Measurements from ENCODE around the gene XRCC6.
"Not testable (repeated sequence)": the region's sequence is repeated elsewhere in the genome, so short reads cannot be mapped to it uniquely, and the experiment has no call there.

Gene XRCC6

DNA sequence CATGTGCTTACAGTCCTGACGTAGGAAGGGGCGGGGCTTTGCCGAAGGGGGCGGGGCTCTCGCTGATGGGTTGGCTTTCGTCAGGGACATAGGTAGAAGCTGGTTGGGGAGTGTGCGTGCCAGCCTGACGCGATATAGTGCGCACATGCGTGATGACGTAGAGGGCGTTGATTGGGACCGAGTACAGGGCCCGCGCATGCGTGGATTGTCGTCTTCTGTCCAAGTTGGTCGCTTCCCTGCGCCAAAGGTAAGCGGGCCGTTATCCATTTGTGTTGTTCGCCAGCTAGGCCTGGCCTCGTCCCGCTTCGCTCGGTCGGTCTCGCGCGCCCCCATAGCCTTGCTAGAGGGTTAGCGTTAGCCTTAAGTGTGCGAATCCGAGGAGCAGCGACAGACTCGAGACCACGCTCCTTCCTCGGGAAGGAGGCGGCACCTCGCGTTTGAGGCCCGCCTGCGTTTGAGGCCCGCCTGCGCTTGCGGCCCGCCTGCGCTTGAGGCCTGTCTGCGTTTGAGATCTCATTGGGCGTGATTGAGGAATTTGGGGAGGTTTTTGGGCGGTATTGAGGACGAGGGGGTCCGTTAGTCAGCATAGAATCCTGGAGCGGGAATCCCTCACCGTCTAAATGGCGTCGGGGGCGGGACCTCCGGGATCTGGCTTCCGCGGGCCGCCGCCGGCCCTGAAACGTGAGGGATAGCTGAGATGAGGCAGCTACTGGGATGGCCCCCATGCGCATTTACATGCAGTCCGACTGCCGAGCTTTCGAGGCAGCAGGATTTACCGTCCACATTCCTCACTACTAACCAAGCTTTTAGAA, at the start of gene XRCC6:
Gene XRCC6 (plus strand): TSS at position 197 of the 812 bp plus-strand sequence. CDS start 710 bp downstream, outside the sequence.
- peak; percentile 100 for DNase-seq (ENCODE audit: low read depth in 2 of 2)

DNA sequence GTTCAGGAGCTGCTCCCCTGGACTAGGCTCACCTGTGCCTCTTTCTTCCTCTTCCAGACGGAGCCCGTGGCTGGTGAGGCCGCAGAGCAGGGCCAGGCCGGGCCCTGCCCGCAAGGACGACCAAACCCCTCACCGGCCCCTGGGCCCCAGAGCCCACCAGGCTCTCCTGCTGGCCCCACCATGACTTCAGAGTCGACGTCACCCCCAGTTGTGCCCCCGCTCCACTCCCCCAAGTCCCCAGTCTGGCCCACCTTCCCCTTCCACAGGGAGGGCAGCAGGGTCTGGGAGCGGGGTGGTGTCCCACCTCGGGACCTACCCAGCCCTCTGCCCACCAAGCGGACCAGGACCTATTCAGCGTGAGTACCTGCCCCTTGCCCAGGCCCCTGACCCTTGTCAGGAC, 49.3 kb upstream of the XRCC6 start:
- DNase-seq (ENCODE audit: low read depth in 2 of 2), result no peak

DNA sequence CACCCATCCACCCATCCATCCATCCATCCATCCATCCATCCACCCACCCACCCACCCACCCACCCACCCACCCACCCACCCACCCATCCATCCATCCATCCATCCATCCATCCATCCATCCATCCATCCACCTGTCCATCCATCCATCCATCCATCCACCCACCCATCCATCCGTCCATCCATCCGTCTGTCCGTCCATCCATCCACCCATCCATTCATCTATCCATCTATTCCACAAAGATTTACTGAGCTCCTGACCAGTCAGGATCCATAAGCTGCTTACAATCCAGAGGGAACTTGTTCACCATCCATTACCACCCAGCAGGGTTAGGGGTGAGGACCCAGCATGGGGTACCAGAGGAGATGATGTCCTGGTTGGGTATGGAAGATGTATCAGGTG, 48.8 kb upstream of the XRCC6 start:
- not testable (repeated sequence) for DNase-seq (ENCODE audit: low read depth in 2 of 2)

DNA sequence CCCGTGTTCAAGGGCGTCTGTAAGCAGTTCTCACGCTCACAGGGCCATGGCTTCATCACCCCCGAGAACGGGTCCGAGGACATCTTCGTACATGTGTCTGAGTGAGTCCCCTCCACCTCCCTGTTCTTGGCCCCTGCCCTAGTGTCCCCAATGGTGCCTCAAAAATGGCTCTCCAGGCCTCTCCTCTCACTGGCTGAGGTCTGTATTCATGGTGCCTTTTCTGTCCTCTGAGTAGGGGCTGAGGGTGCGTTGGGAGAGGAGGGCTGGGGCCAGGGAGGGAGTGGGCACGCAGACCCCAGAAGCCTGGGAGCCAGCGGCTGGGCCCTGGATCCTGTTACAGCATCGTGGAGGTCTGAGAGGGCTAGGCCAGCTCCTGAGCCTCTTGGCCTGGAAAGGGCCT, 47.4 kb upstream of the XRCC6 start:
- no peak for DNase-seq (ENCODE audit: low read depth in 2 of 2)

DNA sequence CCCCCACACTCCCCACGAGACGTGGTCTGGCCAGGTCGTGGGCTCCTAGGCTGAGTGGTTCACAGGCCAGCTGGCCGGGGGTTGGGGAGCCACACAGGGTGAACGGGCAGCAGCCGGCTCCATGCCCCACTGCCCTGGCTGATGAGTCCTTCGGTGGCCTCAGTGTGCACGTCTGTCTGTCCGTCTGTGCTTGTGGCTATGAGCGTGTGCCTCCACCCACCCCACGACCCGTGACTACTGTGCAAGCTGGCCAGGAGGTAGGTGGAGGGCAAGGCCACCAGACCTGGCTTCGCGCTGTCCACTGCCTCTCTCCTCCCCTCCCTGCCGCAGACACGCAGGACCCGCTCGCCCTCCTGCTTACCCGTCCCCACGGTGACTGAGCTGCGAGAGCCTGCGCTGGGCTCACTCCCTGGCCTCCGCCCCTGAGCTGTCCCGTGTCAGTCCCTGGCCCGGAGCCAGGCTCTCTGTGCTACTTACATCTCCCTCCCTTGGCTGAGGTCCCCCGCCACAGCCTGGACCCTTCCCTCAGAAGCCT, 46.2 kb upstream of the XRCC6 start:
- no peak for DNase-seq (ENCODE audit: low read depth in 2 of 2)

DNA sequence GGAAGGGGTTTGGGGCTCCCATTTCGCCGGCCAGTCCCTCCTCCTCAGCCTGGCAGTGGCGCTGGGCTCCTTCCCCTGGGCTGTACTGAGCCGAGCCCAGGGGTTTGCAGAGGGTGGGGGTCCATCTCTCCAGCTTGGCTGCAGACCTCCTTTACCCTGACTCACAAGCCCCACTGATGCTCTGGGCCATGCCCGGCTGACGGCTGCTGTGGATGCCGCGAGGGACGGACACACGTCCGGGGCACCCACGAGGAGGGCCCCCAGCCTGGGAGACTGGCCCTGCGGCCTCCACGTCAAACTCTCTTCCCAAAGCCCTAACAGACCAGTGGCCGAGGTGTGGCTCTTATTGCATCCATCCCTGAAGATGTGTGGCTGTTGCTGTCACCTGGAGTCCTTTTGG, 45.6 kb upstream of the XRCC6 start:
- DNase-seq (ENCODE audit: low read depth in 2 of 2), result no peak

DNA sequence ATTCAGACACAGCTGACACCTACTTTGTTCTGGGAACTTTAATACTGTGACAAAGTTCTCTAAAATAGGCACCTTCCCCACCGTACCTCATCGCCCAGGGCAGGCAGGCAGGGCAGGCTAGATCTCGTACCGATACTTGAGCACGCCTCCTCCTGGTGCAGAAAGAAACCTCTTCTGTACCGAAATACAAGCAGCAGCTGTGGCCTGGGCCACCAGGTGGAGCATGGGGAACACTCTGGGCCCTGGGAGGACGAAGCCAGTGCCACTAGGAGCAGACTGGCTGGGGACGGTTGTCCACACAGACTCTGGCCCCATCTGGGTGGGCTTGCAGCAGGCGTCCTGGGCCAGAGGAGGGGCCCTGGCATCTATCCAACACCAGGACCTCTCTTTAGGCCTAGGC, 44.2 kb upstream of the XRCC6 start:
- no peak for DNase-seq (ENCODE audit: low read depth in 2 of 2)

DNA sequence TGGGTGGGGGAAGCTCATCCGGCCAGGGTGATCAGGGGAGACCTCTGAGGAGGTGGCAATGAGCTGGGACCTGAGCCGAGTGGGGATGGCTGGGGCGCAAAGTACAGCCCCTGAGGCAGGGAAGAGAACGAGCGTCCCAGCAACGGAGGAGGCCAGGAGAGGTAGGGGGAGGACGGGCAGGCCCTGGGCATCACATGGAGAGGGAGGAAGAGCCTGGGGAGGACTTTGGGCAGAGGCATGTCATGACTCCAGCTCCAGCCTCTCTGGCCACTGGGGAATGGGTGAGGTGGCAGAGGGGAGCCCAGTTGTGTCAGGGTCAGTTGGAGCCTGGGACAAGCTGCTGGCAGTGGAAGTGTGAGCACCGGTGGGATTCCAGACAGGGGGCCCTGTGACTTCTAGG, 43.0 kb upstream of the XRCC6 start:
- no peak for DNase-seq (ENCODE audit: low read depth in 2 of 2)

DNA sequence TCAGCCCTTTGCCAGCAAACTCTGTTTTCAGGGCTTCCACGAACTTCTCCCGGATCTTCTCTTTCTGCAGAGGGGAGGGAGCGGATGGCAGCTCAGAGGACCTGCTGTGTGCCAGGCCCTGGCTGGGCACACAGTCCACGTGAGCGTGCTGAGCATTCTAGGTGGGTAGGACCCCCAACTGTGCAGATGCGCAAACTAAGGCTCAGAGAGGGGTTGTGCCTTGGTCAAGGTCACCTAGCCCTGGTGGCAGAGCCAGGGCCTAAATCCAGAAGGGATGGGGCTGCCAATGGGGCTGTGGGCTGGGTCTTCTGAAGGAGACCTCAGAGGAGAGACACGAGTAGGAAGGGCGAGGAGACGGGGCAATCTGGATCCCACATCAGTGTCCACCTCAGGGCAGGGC, 42.3 kb upstream of the XRCC6 start:
- DNase-seq (ENCODE audit: low read depth in 2 of 2), result no peak

DNA sequence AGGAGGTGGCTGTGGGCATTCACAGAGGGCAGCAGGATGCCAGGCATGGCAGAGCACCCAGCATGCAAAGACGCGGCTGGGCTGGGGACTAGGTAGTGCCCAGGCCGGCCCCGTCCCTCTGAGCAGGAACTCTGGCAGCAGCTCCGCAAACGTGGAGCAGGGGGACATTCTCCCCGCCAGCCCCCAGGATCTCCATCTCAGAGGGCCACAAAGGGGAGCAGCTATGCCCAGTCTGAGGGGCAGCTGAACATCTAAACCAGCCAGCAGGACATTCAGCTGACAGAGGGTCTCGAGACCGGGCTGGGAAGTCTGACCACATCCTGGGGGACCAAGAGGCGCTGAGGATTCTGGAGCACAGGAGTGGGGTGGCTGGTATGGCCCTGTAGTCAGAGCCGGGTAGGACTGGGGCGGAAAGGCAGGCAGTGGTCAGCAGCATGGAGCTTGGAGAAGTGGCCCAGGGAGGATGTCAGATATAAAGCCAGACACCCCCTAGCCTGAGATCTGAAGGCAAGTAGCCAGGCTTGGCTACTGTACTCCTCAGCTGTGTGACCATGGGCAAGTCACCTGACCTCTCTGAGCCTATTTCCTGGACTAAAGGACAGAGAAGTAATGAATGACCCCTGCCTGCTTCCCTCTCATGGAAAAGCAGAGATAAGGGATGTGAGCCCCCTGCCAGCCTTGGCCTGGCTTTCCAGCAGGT, 41.6 kb upstream of the XRCC6 start:
- DNase-seq (ENCODE audit: low read depth in 2 of 2), result no peak

DNA sequence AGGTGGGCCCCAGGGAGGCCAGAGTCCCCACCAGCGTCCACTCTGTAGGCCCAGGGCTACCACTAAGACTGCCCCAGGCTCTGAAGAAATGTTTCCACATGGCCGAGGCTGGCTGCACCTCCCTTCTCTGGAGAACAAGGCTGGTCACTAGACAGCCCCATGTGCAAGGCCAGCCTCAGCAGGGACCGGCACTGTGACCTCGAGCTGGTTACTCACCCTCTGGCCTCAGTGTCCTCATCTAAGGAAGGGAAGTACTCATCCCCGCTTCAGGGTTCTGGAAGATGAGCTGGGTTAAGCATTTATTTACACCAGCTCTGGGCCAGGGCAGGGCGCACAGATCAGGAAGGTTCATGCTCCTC, 41.1 kb upstream of the XRCC6 start:
- DNase-seq (ENCODE audit: low read depth in 2 of 2), result no peak

DNA sequence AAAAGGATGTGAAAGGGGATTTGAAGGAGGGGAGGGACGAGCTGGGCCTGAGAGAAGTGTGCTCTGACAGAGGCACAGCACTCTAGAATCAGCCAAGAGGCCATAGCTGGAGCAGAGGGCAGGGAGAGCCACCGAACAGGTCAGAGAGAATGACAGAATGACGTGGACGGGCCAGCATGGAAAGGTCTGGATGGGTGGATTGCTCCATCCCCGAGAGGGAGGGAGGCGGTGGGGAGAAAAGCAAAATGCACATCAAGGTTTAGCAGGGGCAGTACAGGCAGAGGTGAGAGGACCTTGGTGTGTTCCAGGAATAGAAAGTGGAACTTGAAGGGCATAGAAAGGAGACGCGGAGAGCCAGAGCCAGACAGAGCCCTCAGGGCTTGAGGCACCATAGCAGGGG, 38.4 kb upstream of the XRCC6 start:
- DNase-seq (ENCODE audit: low read depth in 2 of 2), result no peak

DNA sequence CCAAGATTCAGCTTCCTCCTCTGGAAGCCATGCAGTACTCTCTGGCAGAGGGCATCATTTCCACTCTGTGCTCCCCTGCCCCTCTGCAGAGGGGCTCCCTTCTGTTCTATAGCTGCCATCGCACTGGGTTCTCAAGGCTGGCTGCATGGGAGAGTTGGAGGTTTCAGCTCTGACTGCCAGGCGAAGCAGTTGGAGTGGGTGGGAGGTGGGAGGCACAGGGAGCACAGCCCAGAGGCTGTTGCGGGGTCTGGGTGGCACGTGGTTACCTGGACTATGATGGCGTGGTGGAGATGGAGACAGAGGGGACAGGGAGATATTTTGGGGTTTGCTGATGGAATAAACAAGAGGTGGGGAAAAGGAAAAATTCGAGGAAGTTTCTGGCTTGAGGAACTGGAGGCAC, 36.2 kb upstream of the XRCC6 start:
- no peak for DNase-seq (ENCODE audit: low read depth in 2 of 2)

DNA sequence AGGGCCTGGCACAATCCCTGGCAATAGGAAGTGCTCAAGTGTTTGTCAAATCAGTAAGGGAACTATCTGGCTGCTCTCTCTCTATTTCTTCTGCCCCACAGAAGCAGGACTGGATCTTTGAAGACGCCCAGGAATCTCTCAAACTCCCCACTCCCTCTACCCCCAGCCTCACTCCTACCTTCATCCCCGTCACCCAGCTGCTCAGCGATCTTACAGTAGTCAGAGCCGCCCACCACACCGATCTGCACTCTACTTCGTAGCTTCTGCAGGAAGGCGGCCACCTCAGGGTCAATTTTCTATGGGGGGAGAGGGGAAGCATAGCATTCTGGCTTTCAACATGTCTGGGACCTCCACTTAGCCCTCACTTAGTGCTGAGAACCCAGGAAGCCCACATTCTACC, 35.2 kb upstream of the XRCC6 start:
- DNase-seq (ENCODE audit: low read depth in 2 of 2), result no peak

DNA sequence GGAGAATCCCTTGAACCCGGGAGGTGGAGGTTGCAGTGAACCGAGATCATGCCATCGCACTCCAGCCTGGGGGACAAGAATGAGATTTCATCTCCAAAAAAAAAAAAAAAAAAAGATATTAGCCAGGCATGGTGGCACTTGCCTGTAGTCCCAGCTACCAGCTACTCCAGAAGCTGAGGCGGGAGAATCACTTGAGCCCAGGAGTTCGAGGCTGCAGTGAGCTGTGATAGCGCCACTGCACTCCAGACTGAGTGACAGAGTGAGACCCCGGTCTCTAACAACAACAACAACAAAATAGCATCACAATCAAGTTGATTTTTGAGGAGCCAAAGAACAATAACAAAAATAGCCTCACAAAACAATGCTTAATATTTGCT, 33.8 kb upstream of the XRCC6 start:
- DNase-seq (ENCODE audit: low read depth in 2 of 2), result no peak

DNA sequence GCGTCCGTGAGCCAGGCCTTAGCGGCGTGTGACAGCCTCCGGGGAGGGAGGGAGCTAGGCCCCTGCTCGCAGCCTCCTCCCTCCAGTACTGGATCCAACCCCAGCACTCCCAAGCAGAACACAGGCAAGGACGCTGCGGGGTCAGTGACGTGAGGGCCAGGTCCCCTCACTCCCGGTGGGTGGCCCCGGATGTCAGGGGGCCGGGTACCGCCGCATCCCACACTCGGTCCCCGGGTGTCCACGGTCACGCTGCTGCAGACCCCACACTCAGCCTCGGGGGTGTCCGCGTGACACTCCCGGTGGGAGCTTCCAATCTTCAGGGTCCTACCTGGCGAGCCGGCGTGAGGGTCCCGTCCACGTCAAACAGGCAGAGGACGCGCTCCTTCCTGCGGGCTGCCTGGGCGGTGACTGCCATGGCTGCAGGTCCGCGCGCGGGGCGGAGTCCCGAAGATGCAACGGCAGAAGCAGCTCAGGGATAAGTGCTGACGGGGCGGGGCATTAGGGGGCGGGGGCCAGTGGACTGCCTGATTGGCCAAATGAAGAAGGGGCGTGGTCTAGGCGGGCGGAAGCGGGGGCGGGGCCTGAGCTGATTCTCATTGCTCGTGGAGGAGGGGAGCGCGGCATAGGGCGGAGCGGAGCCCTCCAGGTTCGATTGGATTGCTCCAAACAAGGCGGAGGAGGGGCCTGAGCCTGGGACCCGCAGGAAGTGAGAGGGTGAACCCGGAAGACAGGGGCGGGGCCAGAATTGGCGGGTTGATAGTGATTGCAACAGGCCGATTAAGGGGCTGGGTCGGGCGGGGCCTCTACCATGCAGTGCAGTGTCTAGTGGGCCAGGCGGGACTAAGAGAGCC, 31.5 kb upstream of the XRCC6 start, which contains the start of gene PMM1:
Gene PMM1 (minus strand): TSS at position 450 of the 851 bp plus-strand sequence. CDS start 35 bp downstream, at position 415.
- peak; percentile 100 for DNase-seq (ENCODE audit: low read depth in 2 of 2)

DNA sequence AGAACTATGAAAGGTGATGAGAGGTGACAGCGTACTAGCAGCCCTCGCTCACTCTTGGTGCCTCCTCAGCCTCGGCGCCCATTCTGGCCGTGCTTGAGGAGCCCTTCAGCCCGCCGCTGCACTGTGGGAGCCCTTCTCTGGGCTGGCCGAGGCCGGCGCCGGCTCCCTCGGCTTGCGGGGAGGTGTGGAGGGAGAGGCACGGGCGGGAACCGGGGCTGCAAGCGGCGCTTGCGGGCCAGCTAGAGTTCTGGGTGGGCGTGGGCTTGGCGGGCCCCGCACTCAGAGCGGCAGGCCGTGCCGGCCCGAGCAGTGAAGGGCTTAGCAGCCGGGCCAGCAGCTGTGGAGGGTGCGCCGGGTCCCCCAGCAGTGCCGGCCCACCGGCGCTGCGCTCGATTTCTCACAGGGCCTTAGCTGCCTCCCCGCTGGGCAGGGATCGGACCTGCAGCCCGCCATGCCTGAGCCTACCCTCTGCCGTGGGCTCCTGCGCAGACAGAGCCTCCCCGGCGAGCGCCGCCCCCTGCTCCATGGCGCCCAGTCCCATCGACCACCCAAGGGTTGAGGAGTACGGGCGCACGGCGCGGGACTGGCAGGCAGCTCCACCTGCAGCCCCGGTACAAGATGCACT, 27.6 kb upstream of the XRCC6 start:
- DNase-seq (ENCODE audit: low read depth in 2 of 2), result not testable (repeated sequence)

DNA sequence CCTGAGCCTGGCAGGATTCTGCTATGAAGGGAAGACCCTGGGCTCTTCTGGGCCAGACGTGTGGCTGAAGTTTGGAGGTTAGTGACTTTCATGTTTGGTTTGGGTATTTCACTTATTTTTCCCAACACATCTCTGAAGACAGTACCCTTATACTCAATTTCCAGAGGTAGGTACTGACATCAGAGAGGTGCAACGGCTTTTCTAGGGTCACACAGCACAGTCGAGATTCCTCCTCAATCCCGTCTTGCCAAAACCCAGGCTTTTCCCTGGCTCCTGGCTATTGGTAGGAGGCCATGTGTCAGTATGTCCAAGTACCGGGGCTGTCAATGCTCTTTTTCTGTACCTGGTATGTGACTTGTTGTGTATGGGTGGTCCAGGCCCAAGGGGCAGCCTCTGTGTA, 25.4 kb upstream of the XRCC6 start:
- DNase-seq (ENCODE audit: low read depth in 2 of 2), result no peak

DNA sequence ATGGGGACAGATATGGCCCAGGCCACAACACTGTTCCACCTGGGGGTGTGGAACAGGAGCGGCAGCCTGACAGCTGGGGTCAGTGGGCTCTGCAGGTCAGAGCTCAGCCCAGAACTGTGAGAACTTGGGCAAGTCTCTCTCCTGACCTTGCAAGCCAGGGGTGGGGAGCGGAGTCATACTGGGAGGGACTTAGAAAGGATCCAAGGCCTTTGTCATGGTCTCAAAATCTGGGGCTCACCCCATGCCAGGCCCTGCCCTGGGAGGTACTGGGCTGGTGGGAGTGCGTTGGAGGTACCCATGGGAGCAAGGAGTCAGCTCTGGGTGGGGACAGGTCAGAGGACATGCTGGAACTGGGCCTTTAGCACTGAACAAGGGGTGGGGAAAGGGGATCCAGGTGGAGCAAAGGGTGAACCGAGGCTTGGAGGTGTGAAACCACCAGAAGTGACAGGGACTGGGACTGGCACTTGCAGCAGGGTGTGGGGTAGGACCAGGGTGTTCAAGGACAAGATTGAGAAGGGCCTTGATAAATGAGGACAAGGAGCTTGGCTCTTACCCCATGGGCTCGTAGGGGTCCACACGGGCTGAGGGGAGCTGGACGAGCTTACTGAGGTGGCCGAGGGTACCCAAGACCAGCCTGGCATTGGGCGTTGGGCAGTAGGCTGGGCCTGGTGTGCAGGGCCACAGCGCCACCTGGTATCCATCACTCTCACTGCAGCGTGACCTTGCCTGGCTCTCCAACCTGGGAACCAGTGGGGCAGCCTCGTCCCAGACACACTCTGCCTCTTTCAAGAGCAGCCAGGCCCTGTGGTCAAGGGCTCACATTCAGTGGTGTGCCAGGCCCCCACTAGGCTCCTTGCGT, 24.1 kb upstream of the XRCC6 start:
- no peak for DNase-seq (ENCODE audit: low read depth in 2 of 2)

DNA sequence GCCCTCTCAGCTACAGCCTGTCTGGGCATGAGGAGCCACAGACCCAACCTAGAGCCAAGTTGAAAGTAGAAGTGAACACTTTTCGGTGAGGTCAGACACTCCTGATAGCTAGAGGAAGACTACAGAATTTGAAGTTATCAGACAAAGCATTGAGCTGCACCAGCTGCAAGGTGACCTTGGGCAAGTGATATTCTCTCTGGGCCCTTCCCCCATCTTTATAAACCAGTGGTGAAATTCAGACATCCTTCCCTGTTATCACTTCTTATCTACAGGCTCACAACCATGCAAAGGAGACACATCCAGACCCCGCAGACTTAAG, 23.5 kb upstream of the XRCC6 start:
- DNase-seq (ENCODE audit: low read depth in 2 of 2), result no peak

DNA sequence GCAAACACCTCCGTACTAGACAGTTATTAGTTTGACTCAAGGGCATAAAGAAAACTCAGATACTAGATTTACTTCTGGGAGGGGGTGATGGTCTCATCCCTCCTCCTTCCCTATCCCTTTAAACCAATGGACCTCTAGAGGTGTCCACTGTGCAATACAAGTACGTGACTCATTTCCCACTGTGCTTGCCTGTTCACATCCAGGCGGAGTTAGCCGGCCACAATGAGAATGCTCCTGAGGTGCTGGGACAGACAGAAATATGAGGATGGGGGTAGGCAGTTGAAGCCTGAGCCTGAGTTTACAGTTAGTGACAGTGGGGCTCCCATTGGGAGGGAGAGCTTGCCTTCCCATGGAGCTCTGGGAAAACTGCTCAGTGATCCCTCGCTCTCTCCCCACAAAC, 23.0 kb upstream of the XRCC6 start:
- no peak for DNase-seq (ENCODE audit: low read depth in 2 of 2)

Data from stimulated activated CD8-positive, alpha-beta memory T cell treated with anti-CD3 and anti-CD28 coated beads, Interleukin-7, amount 100 ng/mL, for 1 hour (primary cell).